CD4-positive, alpha-beta T cell treated with Interleukin-21 for 1 hour (primary cell): ENCODE results near the gene ADAMTS3.

Experiments used
- DNase-seq: peaks from one replicate; pipeline ENCODE4 v3.0.0-alpha.2; 2020

ADAMTS3 gene

DNA sequence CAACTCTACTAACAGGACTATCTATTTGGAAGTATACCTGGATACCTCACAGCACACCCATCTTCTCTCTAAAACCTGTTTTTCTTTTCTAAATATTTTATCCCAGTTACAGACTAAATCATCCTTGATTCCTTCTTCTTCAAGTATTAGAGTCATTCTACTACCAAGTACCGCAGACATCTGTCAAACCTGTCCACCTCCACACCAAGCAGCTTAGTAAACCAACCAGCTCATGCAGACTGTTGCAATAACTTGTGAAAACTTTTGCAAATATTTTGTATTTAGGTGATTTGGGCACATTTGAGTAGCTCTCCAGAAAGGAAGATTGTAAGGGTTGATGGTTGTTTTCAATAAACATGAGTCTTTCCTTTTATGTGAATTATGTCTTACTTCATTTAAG lies 238.6 kb downstream of the ADAMTS3 start:
- DNase-seq: no peak

DNA sequence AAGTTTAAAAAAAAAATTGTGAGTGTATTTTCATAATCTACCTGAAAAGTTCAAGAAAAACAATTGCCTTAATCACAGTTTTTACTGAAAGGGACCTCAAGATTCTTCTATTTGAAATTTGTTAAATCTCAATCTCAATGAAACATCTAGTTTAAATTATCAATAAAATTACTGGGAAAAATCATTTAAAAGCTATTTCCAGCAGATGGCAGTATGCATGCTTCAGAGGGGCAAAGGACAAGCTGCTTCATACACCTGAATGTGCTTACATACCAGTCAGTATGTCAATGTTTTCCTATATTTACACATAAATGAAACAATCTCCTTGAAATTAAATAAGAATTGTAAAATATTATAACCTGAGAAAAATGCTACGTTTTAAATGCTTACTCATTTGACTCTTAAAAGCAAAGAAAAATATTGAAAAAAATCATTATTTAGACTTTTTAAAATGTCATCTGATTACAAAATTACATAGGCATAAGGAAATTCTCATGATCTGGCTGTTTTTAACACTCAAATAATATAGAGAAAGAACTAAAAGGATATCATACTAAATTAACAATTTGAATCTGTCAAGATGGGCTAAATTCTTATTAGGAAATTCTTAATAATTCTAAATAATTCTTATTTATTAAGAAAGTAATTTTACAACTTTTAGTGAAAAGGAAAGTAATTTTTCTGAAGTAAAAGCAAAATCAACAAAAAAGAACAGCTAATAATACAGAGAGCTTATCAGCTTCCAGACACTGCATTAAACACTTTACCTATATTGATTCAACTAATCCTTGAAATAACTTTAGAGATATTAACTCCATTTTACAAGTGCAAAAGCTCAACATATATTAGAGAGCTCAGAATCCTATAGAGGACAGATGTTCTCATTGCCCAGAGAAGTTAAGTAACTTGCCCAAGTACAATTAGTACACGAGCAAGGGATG lies 242.1 kb downstream of the ADAMTS3 start:
- DNase-seq: peak; percentile 15

DNA sequence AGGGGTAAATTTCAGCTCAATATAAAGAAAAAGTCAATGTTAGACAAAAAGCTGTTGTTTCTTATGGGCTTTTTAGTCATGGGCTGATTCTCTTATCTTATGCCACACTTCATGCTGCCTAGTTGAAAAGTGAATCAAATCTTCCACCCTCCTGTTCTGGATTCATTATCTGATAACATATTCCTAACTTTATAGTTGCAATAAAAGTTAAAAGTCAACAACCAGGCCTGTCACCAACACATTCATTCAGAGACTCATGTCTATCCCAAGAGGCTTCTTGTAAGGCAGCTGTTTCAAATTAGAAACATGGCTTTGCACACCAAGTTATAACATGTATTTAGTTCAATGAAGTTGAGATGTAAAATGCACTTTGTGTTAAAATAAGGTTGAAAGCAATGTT lies 243.8 kb downstream of the ADAMTS3 start:
- DNase-seq: no peak

DNA sequence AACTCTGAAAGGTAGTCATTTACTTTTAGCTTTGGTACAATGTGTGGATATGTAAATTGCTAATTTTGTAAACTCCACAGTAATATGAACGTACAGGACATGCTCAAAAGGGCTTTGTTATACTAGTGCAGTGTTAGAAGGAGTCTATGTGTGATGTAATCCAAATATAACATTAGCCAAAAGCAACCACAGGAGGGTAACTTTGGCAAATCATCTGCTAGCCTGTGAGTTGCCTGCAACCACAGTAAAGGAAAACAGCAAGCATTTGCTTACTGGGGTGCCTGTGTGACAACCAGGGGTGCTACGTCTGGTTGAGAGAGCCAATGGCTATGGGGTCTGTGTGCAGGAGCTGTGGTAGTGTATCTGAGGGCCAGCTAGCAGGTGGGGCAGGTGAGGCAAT lies 245.8 kb downstream of the ADAMTS3 start:
- DNase-seq: no peak

DNA sequence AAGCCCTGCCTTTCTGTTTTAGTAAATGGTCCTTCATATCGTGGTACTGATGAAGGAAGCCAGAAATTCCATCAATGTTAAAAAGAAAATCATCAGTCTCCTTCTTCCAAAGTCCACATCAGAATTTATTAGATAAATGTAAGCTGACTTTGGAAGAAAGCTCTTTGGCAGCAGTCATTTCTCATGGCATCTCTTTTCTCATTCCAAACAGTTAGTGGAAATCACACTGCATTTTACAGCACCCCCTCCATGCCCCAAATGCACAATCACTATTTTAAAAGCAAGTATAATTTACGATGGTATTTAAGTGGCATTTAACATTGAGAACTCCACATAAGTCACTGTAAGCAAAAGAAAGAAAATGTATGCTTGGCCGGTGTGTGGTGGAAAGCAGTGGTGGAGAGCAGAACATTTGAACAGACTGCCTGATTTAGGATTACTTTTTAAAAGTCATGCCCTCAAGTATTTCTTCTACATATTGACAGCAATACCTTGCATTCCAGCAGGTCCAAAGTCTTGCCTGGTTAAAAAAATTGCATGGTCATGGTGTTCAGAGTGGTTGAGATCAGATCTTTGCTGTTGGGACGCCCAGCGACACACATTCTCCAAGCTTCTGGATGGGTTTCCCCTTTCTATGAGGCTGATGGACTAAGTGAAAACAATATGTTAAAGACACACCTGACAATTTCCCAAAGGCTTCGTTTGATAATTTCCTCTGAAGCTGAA lies 248.6 kb downstream of the ADAMTS3 start:
- DNase-seq: no peak

DNA sequence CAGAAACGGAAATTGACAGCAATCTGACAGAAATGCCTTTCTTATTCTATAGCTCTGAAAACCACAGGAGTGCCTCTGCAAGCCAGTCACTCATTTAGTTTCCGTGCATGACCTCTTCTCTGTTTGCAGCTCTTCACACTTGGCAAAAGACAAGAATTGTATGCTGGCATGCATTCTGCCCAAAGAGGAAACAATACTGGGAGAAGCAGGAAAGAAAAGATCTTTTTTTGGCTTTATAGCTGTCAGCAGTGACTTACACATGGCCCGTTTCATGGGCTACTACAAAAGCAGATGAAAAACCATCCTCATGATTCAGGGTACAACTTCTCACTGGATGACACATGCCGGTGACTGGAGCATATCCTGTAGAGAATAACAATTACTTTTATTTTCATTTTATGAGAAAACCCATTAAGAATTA lies 249.4 kb downstream of the ADAMTS3 start:
- DNase-seq: no peak

DNA sequence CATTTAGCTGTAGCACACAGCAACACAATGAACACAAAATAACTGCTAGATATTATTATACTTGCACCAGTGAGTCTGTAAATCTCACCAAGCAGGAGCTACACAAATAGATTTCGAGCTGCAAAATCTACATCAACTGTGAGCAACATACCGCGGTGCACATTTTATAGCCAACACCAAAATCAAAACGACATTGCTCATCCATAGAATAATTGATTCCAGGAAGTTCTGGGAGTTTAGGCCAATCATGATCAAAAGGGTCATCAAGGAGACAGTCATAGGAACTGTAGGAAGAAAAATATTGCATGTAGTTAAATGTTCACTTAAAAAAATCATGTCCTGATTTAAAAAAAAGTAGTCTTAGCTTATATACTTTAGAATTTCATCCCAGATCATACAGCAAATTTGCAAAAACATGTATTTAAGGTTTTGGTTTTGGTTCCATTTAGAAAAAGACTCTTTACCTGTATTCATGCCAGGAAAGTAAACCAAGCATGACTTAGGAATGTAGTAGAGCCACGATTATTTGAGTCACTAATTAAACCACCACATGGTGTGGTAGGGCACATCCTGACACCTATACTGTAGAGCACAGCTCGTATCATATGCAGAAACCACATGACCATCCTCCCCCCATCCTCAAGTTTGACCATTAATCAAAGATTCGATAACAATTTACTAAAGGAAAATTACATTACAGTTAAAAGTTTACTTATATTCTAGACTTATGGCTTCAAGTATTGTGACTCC lies 250.4 kb downstream of the ADAMTS3 start:
- DNase-seq: no peak

DNA sequence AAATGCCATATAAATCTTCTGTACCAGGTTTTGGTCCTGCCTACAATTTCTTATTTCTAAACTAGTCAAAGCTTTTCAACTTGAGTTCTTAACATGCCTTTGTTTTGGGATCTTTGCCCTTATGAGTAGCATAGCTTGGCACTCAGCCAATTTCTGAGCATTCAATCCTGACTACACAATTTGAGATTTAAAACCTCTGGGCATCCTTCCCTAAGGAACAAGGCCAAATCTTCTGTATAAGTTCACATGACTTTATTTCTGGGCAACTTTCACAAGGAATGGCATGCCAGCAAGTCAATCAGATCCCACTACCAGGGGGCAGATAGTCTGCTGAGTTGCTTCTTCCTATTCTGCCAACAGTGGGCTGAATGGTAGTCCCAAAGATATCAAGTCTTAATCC lies 254.2 kb downstream of the ADAMTS3 start:
- no peak for DNase-seq

DNA sequence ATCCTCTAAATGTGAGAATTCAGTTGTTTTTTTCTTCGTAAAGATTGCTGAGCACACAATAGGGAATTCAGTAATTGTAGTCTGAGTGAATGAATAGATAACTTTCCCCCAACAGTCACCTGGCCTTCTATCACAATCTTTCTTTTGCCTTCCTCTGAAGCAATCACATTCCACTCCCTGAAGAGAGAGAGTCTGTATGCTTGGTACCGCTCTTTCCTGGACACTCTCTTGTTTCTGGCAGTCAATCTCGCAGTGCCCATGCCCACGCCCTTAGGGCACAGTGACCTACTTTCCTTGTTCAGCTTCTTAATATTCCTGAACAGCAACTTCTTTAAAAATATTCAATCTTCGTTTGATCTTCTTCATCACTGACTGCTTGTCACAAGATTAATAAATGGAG lies 255.9 kb downstream of the ADAMTS3 start:
- DNase-seq: no peak

DNA sequence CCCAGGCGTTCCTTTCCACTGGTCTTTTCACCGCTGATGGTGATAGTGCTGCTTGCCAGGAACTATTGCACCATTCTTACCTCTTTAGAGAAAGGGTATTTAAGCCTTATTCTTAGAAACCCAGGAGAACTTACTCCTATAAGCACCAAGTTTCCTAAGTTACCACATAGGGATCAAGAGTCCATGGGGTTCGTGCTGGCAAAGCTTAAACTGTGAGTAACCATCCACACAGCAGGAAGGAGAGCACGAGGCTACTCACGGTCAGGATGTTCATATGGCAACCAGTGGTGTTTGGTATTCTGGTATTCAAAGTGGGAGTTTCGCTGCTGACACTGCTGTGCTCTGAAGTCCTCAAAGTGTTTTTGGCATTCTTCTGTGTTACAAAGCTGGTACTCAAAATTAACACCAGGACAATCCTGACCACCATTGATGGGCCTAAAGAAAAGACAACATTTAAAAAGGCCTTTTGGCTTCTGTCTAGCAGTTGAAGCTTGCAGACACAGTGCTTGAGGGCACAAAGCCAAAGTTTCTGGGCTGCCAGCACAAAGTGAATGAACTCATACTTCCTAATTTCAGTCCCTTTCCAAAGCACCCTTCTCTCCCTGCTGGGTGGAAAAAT lies 256.9 kb downstream of the ADAMTS3 start:
- DNase-seq: no peak

DNA sequence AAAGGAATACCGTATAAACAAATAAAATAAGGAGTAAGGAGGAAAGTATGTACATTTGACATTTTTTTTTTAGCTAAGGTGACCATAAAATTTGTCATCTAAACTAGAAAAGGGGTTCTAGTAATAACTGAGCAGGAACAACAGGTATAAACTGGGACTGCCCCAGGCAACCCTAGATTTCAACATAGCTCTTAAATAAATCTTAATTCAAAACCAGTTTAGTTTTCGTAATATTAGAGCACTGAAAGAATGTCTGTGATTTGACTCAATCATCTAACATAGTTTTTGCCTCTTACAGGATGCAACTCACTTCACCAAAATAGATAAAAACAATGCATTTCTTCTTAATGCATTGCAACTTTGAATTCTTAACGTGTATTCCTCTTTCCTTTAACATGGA lies 257.7 kb downstream of the ADAMTS3 start:
- no peak for DNase-seq

DNA sequence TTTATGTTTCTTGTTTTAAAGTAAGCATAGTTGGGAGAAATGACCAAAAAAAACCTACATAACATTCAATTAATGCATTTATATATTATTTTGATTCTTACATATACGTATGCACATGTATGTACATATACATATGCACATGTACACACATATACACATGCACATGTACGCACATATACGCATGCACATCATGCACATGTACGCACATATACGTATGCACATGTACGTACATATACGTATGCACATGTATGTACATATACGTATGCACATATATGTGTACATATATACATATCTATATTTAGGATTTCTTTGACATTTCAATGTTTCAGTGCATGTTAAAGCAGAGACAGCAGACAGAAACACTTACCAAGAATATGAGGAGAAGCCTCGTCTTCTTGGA lies 263.4 kb downstream of the ADAMTS3 start:
- no peak for DNase-seq

DNA sequence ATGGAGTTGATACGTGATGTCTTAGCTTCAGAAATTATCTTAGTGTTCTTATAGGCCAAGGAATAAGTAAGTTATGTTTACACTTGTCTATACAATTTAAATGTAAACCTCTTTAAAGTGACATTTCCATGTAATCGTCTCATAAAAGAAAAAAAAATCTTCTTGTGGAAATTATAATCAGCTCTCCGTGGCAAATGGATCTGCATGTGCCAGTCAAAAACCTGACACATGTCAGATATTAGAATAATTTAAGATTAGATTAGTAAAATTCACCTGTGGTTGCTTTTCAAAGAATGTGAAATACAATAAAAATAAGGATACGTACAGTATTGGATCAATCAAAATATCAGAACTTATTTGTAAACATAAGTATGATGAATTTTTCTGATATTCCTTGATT lies 263.9 kb downstream of the ADAMTS3 start:
- no peak for DNase-seq

DNA sequence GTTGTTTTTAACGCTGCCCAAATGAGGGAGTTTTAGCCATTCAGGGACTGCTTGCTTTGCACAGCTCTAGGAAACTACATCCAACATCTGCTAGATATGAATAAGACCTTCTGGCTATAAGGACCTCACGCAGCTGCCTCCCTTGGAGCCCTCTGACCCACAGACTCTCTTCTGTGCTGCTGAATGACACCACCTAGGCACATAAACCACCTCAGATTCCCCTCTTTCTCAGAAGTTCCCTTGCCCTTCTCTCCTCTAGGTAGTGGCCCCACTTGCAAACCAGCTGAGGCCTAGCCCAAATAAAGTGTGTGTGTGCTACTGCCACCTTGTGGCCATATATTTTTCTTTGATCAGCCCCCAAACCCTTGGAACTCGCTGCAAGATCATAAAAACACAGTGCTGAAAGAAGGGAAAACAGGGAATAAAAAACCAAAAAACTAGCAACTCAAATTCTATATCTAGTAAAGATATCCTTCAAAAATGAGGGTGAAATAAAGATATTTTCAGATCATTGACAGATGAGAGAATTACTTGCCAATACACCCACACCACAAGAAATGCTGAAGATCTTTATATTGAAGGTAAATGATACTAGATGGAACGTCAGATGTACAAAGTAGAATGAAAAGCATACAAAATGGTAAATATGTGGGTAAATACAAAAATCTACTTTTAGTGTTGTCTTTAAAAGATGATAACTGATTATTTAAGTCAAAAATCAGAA lies 265.9 kb downstream of the ADAMTS3 start:
- peak; percentile 44 for DNase-seq

DNA sequence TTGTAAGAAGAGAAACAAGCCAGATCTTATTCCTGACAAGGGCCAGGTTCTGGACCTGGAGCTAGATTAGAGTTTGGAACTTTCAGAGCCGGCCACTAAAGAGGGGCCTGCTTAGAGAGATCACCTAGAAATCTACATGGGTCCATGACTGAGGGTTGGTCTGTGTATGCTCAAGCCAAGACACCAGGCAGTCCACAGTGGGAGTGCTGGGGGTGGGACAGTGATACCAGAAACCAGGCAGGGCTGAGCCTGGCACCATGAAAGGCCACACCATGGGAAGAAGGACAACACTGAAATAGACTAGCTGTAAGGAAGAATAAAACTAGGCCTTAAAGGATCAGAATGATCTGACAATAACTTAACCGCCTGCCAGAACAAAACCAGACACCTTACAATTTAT lies 267.3 kb downstream of the ADAMTS3 start:
- no peak for DNase-seq

DNA sequence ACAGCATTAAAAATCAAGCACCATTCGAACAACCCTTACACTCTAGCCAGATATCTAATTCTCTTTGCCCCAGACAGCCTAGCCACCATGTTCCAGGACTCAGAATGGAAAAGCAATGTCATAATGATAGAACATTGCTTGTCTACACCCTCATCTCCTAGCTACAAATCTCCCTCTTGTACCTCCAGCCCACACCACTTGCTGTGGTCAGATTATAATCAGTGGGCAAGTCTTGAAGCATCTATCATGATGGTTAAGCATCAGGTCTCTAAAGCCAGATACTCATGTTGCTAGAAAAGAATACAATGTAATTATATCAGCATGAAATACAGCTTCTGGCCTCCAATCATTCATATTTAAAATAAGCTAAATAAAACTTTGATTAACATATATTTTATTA lies 268.9 kb downstream of the ADAMTS3 start:
- DNase-seq: no peak

DNA sequence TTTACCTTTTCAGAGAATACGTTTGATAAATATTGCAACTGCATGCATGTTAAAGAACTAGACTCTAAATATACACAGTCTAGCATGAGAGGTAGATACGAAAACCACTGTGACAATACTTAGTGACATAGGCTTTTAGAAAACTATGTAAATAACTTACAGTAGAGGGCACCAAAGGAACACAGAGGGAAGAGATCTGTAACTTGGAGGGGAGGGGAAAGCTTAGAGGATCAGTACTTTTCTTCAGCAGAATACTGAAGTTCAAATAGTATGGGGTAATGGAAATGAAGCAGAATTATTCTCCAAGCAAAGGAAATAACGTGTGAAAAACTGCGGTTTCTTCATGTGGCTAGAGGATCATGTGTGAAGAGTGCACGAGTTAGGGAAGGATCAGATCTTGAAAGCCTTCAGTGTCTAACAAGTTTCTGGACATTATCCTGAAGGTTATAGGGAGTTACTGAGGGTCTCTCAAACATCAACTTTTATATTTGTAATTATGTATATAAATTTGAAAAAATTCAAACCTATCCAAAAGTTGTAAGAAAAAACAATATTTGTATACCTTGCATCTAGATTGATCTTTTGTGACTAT lies 273.0 kb downstream of the ADAMTS3 start:
- DNase-seq: no peak

DNA sequence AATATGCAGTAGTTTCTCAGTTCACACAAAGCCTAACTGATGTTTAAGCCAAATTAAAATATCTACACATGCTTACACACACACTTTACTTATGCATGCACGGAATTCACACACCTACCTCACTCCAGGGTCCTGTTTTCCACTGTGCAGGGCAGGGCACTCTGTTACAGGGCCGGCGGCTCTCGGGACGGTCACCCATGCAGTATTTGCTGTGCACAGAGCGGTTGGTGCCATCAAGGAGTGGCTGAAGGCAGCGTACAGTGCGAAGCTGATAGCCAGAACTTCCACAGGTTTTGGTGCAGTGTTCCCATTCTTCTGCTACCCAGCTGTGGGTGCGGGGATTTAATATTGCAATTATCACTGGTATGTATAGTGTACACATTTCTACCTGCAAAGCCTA lies 278.3 kb downstream of the ADAMTS3 start:
- DNase-seq: no peak

DNA sequence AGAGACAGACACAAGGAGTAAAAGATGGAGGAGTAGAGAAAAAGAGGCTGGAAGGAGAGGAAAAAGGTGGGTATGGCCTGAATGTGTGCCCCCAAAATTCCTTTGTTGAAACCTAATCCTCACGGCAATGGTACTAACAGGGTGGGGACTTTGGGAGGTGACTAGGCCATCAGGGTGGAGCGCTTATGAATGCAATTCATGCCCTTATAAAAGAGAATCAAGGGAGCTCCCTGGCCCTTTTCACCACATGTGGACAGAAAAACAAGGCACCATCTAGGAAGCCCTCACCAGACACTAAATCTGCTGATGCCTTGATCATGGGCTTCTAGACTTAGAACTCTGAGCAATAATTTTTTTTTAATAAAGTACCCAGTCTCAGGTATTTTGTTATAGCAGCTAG lies 282.1 kb downstream of the ADAMTS3 start:
- DNase-seq: no peak

DNA sequence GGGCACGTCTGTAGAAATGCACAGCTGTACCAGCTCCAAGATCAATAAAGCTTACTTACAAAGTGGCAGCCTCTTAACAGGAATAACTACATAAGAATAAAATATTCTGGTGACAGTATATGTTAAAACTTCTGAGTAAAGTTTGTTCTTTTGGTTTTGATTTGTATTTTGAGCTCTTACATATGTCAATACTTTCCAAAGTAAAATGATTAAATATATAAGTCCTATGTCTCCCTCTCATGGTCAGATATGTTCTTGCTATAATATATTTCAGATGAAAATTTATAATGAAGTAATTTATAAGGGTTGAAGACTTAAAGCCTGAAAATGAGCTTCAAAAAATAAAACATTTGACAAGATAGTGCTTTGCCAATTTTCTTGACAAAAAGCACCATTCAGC lies 282.8 kb downstream of the ADAMTS3 start:
- DNase-seq: no peak

DNA sequence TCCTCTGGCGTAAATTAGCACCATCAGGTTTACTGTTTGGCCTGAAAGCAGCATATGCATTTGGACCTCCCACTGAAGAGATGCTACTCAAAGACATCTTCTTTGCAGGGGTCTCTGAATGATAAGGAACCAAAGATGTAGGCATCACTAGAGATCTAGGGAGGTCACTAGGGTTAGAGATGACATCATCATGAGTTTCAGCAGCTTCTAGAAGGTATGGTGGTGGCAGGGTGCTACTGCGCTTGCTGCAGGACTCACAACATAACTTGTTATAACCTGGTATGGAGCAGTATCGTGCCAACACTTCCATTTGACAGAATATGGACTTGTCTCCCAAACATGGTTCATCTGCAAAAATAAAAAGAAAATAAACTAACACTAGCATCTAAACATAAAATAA lies 285.7 kb downstream of the ADAMTS3 start:
- no peak for DNase-seq

DNA sequence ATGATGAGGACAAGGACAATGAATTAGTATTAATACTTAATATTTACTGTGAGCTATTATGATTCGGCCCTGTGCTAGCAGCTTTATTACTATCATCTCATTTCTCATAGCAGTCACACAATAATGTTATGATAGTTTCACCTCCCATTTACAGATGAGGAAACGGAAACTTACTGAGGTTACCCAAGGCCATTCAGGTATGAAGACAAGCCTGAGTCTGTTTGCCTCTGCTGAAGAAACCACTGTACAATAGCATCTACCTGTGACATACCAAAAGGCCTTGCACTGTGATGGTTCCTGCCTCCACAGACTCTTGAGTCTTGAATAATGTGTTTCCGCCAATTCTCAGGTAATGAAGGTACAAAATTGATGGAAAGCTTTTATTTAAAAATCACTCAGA lies 288.8 kb downstream of the ADAMTS3 start:
- DNase-seq: no peak
